ENCODE measurements around the gene PXT1. TPM values are rescaled to one million over a fixed set of nuclear protein-coding genes. Genes with fewer than 3 reads are reported as not detected.

Gene PXT1
- total RNA-seq, 1 donor from 2014 or later = not detected

DNA sequence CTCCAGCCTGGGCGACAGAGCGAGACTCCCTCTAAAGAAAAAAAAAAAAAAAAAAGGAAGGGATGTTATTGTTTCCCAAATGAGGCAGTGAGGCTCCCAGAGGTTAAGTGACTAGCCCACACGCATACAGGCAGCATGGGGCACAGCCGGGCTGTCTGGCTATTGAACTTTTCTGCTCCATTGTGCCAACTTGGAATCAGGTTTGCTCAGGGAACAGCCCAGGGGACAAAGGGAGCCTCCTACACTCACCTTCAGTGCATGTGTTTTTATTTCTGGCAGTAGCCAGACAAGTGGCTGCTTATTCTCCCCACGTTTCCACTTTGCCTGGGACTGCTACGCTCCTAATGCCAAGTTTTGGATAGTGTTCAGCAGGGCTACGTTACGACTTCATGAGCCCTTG is 65.9 kb downstream of the PXT1 start:
- Histone ChIP-seq H3F3A (ENCODE audit: low read depth) (no peaks in the 10 kb centered on the region), H3K27ac (no peak overlapping the region), H3K9ac (no peak overlapping the region), H3K9me3 (ENCODE audit: low read depth) (no peaks in the 10 kb centered on the region), H3K4me1 (peaks cover 5% of the 10 kb centered on the region), H3K4me3 (no peak overlapping the region), H3K27me3 (no peaks in the 10 kb centered on the region), H3K4me2 (no peak overlapping the region), H3K36me3 (no peaks in the 10 kb centered on the region), H2AFZ (replicated peaks) (no peak overlapping the region), H3K79me2 (ENCODE audit: low read depth) (no peaks in the 10 kb centered on the region), H4K20me1 (ENCODE audit: low read depth) (no peaks in the 10 kb centered on the region)
- Mint-ChIP-seq H3K4me3 (no peak overlapping the region), H3K27ac (no peak overlapping the region), H3K27me3 (ENCODE audit: insufficient read depth, low read depth) (peaks cover 11% of the 10 kb centered on the region), H3K4me1 (peaks cover 2% of the 10 kb centered on the region), H3K9me3 (no peaks in the 10 kb centered on the region), H3K36me3 (no peaks in the 10 kb centered on the region)
- TF ChIP-seq, protein P1, sequence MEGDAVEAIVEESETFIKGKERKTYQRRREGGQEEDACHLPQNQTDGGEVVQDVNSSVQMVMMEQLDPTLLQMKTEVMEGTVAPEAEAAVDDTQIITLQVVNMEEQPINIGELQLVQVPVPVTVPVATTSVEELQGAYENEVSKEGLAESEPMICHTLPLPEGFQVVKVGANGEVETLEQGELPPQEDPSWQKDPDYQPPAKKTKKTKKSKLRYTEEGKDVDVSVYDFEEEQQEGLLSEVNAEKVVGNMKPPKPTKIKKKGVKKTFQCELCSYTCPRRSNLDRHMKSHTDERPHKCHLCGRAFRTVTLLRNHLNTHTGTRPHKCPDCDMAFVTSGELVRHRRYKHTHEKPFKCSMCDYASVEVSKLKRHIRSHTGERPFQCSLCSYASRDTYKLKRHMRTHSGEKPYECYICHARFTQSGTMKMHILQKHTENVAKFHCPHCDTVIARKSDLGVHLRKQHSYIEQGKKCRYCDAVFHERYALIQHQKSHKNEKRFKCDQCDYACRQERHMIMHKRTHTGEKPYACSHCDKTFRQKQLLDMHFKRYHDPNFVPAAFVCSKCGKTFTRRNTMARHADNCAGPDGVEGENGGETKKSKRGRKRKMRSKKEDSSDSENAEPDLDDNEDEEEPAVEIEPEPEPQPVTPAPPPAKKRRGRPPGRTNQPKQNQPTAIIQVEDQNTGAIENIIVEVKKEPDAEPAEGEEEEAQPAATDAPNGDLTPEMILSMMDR (IDR thresholded peaks at IDR 0.05) = no peak
- no peak for TF ChIP-seq EZH2 (IDR thresholded peaks at IDR 0.05)
- no peak for TF ChIP-seq EZH2phosphoT487 (IDR thresholded peaks at IDR 0.05)
- DNase-seq (ENCODE audit: low spot score) = no peak

DNA sequence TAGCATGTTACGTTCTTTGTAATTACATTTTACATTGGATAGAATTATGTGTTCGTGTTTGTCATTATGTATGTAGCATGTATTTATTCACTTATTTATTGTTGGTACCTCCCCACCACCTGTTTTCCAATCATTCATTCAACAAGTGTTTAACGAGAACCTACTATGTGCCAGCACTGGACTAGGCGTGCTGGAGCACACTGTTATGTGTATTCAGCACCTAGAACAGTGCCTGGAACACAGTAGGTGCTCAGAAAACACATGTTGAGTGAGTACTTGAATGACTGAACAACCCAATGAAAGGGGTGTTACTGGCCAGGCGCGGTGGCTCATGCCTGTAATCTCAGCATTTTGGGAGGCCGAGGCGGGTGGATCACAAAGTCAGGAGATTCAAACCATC is 66.5 kb downstream of the PXT1 start:
- Histone ChIP-seq H3K9ac (no peak overlapping the region), H3K79me2 (ENCODE audit: low read depth) (no peaks in the 10 kb centered on the region), H3K4me3 (no peak overlapping the region), H3K36me3 (no peaks in the 10 kb centered on the region), H3F3A (ENCODE audit: low read depth) (no peaks in the 10 kb centered on the region), H3K4me1 (no peaks in the 10 kb centered on the region), H3K4me2 (no peak overlapping the region), H3K9me3 (ENCODE audit: low read depth) (no peaks in the 10 kb centered on the region), H3K27me3 (no peaks in the 10 kb centered on the region), H4K20me1 (ENCODE audit: low read depth) (no peaks in the 10 kb centered on the region), H2AFZ (replicated peaks) (no peak overlapping the region), H3K27ac (no peak overlapping the region)
- H3K4me3 Mint-ChIP-seq = no peak overlapping the region
- peaks cover 12% of the 10 kb centered on the region for H3K27me3 Mint-ChIP-seq (ENCODE audit: insufficient read depth, low read depth)
- no peaks in the 10 kb centered on the region for H3K9me3 Mint-ChIP-seq
- H3K36me3 Mint-ChIP-seq = no peaks in the 10 kb centered on the region
- TF ChIP-seq, protein P1 (IDR thresholded peaks at IDR 0.05) = no peak
- TF ChIP-seq EZH2 (IDR thresholded peaks at IDR 0.05) (no peak), EZH2phosphoT487 (IDR thresholded peaks at IDR 0.05) (no peak)
- DNase-seq (ENCODE audit: low spot score) = no peak
- peaks cover 2% of the 10 kb centered on the region for H3K4me1 Mint-ChIP-seq
- peak overlapping the region; percentile 16 for H3K27ac Mint-ChIP-seq

DNA sequence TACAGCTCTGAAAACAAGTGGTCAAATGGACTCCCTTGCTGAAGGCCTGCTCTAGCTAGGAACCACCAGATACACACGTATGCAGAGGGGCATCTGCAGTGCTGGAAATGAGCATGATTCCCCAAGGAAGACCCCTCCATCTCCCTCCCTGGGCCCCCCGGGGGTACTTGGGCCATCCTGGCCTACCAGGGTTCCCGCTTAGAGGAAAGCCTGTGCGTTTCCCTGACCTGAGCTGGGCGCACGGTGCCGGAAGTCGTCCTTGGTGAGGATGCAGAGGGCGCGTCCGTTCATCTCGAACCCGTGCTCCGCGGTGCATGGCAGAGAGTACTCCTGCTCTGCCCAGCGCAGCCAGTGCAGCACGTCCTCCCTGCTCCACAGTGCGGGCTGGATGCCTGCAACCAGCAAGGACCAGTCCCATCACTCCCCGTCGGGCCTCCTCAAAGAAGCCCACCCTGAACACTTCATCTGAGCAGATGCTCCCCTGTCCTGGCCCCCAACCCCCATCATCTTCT is 67.0 kb downstream of the PXT1 start:
- Histone ChIP-seq H3K9ac (no peak overlapping the region), H3K4me3 (no peak overlapping the region), H3K9me3 (ENCODE audit: low read depth) (no peaks in the 10 kb centered on the region), H3K79me2 (ENCODE audit: low read depth) (no peaks in the 10 kb centered on the region), H3K27ac (no peak overlapping the region), H4K20me1 (ENCODE audit: low read depth) (no peaks in the 10 kb centered on the region), H3F3A (ENCODE audit: low read depth) (no peaks in the 10 kb centered on the region), H3K4me1 (no peaks in the 10 kb centered on the region), H3K36me3 (no peaks in the 10 kb centered on the region), H3K4me2 (no peak overlapping the region), H3K27me3 (no peaks in the 10 kb centered on the region), H2AFZ (replicated peaks) (no peak overlapping the region)
- no peaks in the 10 kb centered on the region for H3K9me3 Mint-ChIP-seq
- peaks cover 12% of the 10 kb centered on the region for H3K27me3 Mint-ChIP-seq (ENCODE audit: insufficient read depth, low read depth)
- DNase-seq (ENCODE audit: low spot score) = no peak
- no peaks in the 10 kb centered on the region for H3K36me3 Mint-ChIP-seq
- peak overlapping the region; percentile 16 for H3K27ac Mint-ChIP-seq
- H3K4me3 Mint-ChIP-seq = no peak overlapping the region
- TF ChIP-seq, protein P1 (IDR thresholded peaks at IDR 0.05) = no peak
- TF ChIP-seq EZH2 (IDR thresholded peaks at IDR 0.05) = no peak
- no peak for TF ChIP-seq EZH2phosphoT487 (IDR thresholded peaks at IDR 0.05)
- peaks cover 2% of the 10 kb centered on the region for H3K4me1 Mint-ChIP-seq

All from neural progenitor cell (in vitro differentiated cells).